ENCODE measurements around the gene SLCO4A1. TPM values are rescaled to one million over a fixed set of nuclear protein-coding genes. Genes with fewer than 3 reads are reported as not detected.

Gene SLCO4A1
- total RNA-seq, 1 donor from 2014 or later: 1.4 TPM

GRCh38 chr20:62618611-62619529 is 23.4 kb upstream of the SLCO4A1 start:
- no peak overlapping the region for H3K4me3 Mint-ChIP-seq (ENCODE audit: unreplicated experiment)
- no peaks in the 10 kb centered on the region for H3K9me3 Mint-ChIP-seq (ENCODE audit: unreplicated experiment)
- peaks cover 8% of the 10 kb centered on the region for H3K27me3 Mint-ChIP-seq (ENCODE audit: unreplicated experiment)
- H3K36me3 Mint-ChIP-seq (ENCODE audit: low read depth, unreplicated experiment): no peaks in the 10 kb centered on the region
- DNase-seq (ENCODE audit: low spot score): no peak
- no peak for TF ChIP-seq CTCF (IDR thresholded peaks at IDR 0.05; ENCODE audit: unreplicated experiment)
- H3K27ac Mint-ChIP-seq (ENCODE audit: unreplicated experiment): no peak overlapping the region
- H3K4me1 Mint-ChIP-seq (ENCODE audit: unreplicated experiment): peaks cover 7% of the 10 kb centered on the region

GRCh38 chr20:62620625-62621024 is 21.7 kb upstream of the SLCO4A1 start:
- Mint-ChIP-seq H3K27me3 (ENCODE audit: unreplicated experiment) (peaks cover 8% of the 10 kb centered on the region), H3K4me3 (ENCODE audit: unreplicated experiment) (no peak overlapping the region), H3K36me3 (ENCODE audit: low read depth, unreplicated experiment) (no peaks in the 10 kb centered on the region), H3K27ac (ENCODE audit: unreplicated experiment) (no peak overlapping the region), H3K9me3 (ENCODE audit: unreplicated experiment) (no peaks in the 10 kb centered on the region), H3K4me1 (ENCODE audit: unreplicated experiment) (peaks cover 7% of the 10 kb centered on the region)
- no peak for TF ChIP-seq CTCF (IDR thresholded peaks at IDR 0.05; ENCODE audit: unreplicated experiment)
- DNase-seq (ENCODE audit: low spot score): no peak

- no peak for DNase-seq (ENCODE audit: low spot score)
- Mint-ChIP-seq H3K36me3 (ENCODE audit: low read depth, unreplicated experiment) (no peaks in the 10 kb centered on the region), H3K9me3 (ENCODE audit: unreplicated experiment) (no peaks in the 10 kb centered on the region), H3K27me3 (ENCODE audit: unreplicated experiment) (peaks cover 8% of the 10 kb centered on the region), H3K4me1 (ENCODE audit: unreplicated experiment) (peaks cover 7% of the 10 kb centered on the region), H3K4me3 (ENCODE audit: unreplicated experiment) (no peak overlapping the region), H3K27ac (ENCODE audit: unreplicated experiment) (no peak overlapping the region)
- TF ChIP-seq CTCF (IDR thresholded peaks at IDR 0.05; ENCODE audit: unreplicated experiment): no peak
Observed at GRCh38 chr20:62621251-62622110, 20.8 kb upstream of the SLCO4A1 start.

GRCh38 chr20:62622178-62622876 is 20.0 kb upstream of the SLCO4A1 start:
- no peaks in the 10 kb centered on the region for H3K36me3 Mint-ChIP-seq (ENCODE audit: low read depth, unreplicated experiment)
- H3K4me3 Mint-ChIP-seq (ENCODE audit: unreplicated experiment): no peak overlapping the region
- no peak for DNase-seq (ENCODE audit: low spot score)
- H3K9me3 Mint-ChIP-seq (ENCODE audit: unreplicated experiment): no peaks in the 10 kb centered on the region
- no peak for TF ChIP-seq CTCF (IDR thresholded peaks at IDR 0.05; ENCODE audit: unreplicated experiment)
- no peak overlapping the region for H3K27ac Mint-ChIP-seq (ENCODE audit: unreplicated experiment)
- peaks cover 7% of the 10 kb centered on the region for H3K4me1 Mint-ChIP-seq (ENCODE audit: unreplicated experiment)
- H3K27me3 Mint-ChIP-seq (ENCODE audit: unreplicated experiment): peaks cover 8% of the 10 kb centered on the region

All from endothelial cell (in vitro differentiated cells).